CMK (cell line): ENCODE data around the gene SSNA1.

Experiments
- DNase-seq: peaks from one replicate; pipeline ENCODE4 v3.0.0-alpha.2; 2010; ENCODE audit warnings: low read depth

SSNA1 gene

GRCh38 chr9:137168573-137168903 is 19.9 kb upstream of the SSNA1 start:
- no peak for DNase-seq

DNA sequence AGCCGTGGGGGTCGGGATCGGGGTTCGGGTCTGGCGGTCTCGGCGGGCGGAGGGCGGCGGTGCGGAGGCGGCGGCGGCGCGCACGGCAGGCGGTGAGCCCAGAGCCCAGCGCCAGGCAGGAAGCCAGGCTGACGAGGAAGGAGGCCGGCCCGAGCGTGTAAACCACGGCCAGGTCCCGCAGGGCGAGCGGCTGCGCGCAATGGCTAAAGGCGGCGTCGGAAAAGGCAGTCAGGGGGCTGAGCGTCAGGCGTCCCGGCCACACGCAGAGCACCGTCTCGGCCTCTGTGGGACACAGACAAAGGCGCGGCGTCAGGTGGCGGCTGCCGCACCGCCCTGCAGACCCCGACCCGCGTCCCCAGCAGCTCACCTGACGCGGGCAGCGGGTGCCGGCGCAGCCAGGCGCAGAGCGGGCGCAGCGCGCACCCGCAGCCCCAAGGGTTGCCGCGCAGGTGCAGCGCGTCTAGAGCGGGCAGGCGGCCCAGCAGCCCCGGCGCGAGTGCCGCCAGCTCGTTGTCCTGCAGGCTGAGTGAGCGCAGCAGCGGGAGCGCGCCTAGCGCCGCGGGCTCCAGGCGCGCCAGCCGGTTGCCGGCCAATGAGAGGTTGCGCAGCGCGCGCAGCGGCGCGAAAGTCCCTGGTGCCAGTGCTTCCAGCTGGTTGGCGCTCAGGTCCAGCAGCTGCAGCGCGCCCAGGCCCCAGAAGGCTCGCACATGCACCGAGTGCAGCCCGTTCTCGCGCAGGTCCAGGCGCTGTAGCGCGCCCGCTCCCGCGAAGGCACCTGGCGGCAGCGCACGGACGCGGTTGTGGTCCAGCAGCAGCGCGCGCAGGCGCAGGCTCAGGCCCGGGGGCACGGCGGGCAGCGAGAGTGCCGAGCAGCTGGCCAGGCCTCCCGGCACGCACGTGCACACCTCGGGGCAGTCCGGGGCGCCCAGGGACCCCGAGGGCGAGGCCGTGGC is 19.3 kb upstream of the SSNA1 start:
- DNase-seq: no peak

DNA sequence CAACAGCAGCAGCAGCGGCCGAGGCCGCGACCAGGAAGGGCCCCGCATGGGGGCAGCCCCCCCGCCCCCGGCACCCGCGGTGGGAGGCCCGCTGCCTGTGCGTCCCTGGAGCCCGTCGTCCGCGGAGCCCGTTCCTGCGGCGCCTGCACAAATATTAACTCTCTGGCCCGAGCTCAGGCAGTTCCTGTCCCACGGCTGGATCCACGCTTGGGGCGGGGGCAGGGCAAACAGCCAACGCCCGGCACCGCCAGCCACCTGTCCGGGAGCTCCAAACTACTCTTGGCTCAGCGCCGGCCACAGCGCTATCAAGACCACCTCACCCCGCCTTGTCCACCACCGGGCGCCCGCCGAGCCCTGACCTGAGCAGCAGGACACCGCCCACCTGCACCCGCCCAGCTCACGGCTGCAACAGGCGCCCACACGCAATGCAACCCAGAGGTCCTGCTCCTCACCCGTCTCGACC is 18.5 kb upstream of the SSNA1 start, which contains the start of gene LRRC26:
Gene LRRC26 (minus strand): TSS at position 156 of the 463 bp plus-strand sequence. CDS start 108 bp downstream, at position 48.
- no peak for DNase-seq

DNA sequence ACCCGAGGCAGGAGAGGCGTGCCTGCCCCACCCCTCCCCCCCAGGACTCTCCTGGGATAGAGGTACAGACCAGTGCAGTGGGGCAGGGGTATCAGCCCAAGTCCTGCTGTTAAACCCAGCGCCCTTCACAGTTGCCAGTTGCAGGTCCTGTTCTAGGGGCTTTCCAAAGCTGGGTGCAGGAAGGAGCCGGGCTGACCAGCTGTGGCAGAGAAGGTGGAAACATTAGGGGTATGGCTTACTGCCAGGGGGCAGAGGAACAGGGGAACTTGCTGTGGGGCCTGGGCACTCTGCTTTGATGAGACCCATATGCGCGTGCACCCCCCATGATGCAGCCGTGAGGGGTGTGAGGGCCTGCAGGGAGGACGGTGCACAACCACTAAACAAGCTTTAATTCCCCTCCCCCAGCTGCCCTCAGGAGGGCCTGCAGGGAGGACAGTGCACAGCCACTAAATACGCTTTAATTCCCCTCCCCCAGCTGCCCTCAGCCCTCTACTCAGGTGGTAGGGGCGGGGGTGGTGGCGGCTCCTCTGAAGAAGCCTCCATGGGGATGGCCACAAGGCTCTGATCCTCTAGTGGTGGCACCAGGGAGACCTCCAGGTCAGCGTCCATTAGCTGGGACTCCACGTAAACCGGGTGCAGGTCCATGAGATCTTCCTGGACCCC is 17.9 kb upstream of the SSNA1 start:
- DNase-seq: no peak

DNA sequence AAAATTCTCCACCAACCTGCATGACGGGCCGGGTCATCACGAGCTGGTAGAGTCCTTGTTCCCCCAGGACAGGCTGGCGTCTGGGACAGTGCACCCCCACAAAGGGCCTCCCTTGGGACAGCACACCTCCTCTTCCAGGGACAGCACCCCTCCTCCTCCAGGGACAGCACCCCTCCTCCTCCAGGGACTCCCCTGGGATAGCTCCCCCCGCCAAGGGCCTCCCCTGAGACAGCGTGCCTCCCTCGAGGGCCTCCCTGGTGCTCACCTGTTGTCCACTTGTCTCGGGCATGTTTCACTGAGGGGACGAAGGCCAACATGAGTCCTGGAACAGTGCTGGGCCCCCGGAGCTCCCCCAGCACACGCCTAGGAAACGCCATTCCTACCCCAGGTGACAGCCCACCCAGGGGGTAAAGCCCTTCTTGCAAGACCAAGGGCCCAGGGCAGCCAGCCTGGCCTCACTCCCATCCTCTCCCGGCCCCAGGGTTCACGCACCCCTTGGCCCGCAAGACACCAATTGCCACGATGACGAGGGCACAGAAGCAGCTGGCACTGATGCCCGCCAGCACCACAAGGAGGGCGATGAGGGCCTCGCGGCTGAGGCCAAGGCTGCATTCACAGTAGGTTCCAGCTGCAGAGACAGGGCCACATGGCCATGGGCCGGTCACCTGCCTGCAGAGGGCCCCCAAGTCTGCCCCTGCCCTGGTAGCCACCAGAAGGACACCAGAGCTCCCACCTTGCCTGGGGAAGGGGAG is 17.2 kb upstream of the SSNA1 start:
- DNase-seq: no peak

DNA sequence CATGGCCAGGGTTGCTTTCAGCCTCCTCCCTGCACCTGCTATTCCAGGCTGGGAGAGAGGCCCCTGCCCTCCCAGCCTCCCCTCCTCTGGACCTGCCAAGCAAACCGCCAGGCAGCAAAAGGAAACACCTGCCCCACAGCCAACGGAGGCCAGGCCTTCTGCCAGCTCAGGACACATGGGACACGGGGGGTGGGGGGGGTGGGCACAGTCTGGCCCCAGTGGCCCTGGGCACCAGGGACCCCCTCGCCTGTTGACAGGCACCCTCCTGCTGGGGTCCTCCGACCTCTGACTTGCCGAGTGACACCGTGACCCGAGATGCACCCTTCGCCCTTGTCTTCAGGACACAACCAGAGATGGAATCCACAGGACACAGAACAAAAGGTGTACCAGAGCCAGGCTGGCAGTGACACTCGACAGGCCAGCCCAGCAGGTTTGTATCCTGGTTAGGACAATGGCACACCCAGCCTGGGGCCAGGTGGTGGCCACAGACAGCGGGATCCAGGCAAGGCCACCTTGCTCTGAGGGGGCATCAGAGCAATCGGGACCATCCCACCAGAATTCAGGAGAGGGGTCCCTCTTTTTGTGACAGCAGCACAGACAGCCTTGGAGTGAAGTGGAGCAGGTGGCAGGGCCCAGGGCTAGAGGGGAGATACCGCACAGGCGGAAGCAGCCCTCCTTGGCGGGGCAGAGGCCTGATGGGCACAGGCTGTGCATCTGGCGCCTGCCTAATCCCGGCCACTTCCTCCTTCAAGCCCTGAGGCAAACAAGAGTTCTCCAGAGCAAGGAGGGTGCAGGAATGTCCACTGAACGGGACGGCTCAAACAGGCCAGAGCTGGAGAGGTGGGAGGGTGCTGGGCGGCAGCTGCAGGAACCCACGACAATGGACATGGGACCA is 15.3 kb upstream of the SSNA1 start:
- DNase-seq: no peak

DNA sequence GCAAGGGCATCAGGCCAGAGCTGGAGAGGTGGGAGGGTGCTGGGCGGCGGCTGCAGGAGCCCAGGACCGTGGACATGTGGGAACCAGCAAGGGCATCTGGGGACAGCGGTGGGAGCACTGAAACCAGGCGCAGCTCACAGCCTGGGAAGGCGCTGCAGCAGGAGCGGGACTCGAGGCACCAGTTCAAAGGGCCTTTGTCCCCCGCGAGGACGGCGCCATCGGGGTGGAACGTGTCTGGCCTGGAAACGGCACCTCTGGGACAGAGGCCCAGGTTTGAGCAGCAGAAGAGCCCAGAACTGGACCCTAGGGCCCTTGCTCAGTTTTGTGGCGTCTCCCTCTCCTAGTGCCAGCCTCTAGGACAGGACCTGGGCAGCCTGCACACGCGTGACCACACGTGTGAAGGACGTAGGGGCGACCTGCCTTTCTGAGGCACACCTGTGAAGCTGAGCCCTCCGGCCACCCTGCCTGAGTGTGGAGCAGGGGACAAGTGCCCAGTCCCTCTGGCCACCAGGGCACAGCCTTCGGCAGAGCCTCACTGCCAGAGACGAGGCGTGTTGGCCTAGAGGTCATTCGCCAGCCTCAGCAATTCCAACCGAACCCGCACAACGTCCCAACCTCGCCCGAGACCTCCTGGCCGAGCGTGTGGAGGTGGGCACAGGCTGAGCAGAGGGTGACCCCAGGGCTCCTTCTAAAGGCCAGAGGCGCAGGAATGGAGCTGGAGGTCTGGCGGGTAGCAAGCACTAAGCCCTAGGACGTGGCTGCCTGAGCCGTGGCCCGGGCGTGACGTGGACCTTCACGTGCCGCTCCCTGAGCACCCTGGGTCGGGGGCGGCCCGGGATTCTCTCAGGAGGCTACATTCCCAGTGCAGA is 14.4 kb upstream of the SSNA1 start:
- DNase-seq: no peak

DNA sequence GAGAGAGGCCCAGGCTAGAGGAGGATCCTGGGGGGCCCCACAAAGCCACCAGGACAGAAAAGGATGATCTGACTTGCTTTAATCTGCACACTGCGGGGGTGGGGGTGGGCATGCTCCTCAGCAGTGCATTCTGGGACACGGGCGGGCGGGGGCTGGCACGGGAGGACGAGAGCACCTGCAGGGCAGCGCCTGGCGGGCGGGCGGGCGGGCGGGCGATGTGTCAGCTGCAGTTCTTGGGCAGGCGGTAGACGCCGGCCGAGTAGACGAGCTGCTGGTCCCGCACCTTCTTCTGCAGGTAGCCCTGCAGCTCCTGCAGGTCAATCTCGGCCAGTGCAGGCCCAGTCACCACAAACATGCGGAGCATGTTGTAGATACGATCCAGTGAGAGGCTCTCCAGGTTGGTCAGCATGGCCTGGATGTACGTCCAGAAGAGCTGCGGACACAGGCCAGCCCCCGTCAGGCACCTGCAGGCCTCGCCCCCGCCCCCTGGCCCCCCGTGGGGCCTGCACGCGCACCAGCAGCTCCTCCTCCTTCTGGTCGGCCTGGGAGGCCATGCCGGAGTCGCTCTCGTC is 13.7 kb upstream of the SSNA1 start:
- no peak for DNase-seq

DNA sequence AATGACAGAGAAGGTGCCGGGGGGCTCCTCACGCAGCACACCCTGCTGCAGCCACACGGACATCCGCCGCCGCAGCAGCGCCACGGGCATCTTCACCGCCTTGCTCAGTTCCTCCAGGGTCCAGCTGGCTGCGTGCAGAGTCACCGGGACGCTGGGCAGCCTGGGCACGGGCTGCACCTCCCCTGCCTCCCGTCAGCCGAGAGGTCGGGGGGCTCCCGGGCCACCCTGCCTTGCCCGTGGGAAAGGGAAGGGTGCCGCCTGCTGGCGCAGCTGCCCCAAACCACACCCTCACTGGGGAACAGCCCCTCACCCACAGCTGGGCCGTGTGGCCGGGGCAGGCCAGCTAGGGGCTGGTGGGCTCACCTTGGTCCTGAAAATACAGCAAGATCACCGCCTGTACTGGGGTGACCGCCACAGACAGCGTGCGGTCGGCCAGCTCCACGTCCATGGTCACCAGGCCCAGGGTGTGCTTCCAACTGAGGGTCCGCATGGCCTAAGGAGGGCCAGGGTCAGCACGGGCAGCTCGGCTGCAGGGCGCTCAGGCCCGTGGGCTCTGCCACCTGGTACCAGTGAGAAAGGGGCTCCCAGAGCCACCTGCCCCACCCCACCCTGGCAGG is 13.0 kb upstream of the SSNA1 start:
- DNase-seq: no peak

GRCh38 chr9:137176302-137177182 is 11.9 kb upstream of the SSNA1 start:
- no peak for DNase-seq

- no peak for DNase-seq
These were observed 10.1 kb upstream of the SSNA1 start for GRCh38 chr9:137178201-137178938.

- DNase-seq: no peak
These were observed 9.4 kb upstream of the SSNA1 start for GRCh38 chr9:137178939-137179630.

DNA sequence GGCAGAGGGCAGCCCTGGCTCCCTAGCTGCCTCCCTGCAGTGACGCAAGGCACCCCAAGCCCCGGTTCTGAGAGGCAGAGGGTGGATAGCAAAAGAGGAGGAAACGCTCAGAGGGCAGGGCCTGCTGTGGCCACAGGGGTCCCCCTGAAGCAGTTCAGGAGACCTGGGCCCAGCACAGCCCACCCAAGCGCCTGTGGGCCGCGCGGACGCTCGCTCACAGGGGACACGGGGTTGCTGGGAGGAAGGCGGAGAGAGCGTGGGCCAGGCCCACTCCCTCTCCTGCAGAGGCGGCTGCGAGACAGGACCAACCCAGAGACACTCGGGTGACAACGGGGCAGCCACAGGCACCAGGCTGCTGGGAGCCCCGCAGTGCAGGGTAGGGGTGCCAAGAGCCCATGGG is 8.7 kb upstream of the SSNA1 start:
- DNase-seq: no peak

- DNase-seq: no peak
These were observed 8.0 kb upstream of the SSNA1 start for GRCh38 chr9:137180491-137180890.

DNA sequence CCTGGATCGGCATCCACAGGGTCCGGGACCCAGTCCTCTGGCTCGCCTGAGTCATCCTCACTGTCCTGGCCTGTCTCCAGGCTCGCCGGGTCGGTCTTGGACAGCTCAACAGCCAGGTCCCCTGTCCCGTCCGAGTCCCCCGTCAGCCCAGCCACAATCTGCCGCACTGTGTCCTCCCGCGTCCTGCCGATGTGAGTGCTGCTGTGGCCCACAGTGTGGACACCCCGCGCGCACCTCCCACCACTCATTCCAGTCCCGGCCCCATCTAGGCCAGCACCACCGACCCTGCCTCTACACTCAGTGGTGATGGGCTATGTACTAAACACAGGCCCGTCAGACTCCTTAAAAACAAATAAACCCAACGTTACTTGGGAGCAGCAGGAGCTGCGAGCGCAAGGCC is 6.8 kb upstream of the SSNA1 start:
- DNase-seq: no peak

- no peak for DNase-seq
These were observed 5.6 kb upstream of the SSNA1 start for GRCh38 chr9:137182836-137183235.

GRCh38 chr9:137183980-137184595 is 4.4 kb upstream of the SSNA1 start:
- no peak for DNase-seq
